A673 (cell line): ENCODE data around the gene MTFR2.

Experiments used
- CTCF ChIP-seq: fragments of 300-800, 200-600 bp; sonication (generic); conservative IDR thresholded peaks from 2 replicates; pipeline ENCODE4 v1.5.1; 2017; ENCODE audit warnings: low read depth, mild to moderate bottlenecking, antibody characterized with exemption, low read length, moderate library complexity, mixed read lengths
- EZH2 ChIP-seq: fragments of 200-600 bp; sonication (generic); IDR thresholded peaks from 2 replicates; pipeline ENCODE4 v1.6.1; 2017; ENCODE audit warnings: borderline replicate concordance, low read depth, mild to moderate bottlenecking, mixed read lengths, antibody characterized with exemption, low read length; ENCODE audit not compliant: poor library complexity, severe bottlenecking

DNA sequence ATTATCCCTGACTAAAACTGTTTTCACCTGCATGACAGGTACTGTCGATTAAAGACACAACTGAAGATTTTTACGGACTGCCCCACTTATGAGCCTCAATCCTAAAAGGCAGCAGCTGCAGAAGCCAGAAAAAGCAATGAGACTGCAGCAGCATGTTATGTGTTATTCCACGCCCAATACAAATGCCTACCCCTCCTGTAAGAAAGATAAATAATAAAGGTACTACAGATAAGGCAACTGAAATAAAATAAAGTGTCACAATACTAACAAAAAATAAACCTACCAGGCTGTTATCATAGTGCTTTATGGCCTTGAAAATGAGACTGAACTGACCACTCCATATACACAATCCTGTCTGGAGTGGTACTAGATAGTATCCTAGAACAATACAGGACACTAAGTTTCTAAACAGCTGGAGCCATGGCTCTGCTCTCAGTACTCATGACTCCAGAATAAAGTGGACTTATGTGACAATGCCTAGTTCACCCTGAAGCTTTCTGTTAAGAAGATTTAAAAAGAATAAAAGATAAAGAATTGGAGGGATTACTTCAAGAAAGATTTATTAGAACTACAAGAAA is 30.0 kb upstream of the MTFR2 start:
- TF ChIP-seq CTCF: no peak
- no peak for TF ChIP-seq EZH2
